Subcutaneous abdominal adipose tissue (tissue), 5 donors: ENCODE data around the gene TBC1D22A.

Experiments used
- H3K27ac ChIP-seq: one replicate; pipeline ENCODE4 v1.7.0; 2013; ENCODE audit warnings: low read depth, mild to moderate bottlenecking, inconsistent platforms, low read length, moderate library complexity
- H3K27me3 ChIP-seq, 5 donors: one replicate each; pipeline ENCODE4 v1.7.0; 2013; ENCODE audit warnings: low read length in 5 of 5, inconsistent platforms in 1 of 5; ENCODE audit not compliant: control insufficient read depth in 5 of 5, insufficient read depth in 4 of 5
- H3K36me3 ChIP-seq, 5 donors: one replicate each; pipeline ENCODE4 v1.7.0; 2013; ENCODE audit warnings: low read length in 5 of 5; ENCODE audit not compliant: control insufficient read depth in 5 of 5, insufficient read depth in 5 of 5
- H3K4me1 ChIP-seq, 5 donors: one replicate each; pipeline ENCODE4 v1.7.0; 2013; ENCODE audit warnings: low read length in 5 of 5, mild to moderate bottlenecking in 3 of 5, moderate library complexity in 1 of 5; ENCODE audit not compliant: control insufficient read depth in 5 of 5, insufficient read depth in 5 of 5
- H3K4me3 ChIP-seq, 5 donors: one replicate each; pipeline ENCODE4 v1.7.0; 2013; ENCODE audit warnings: low read length in 5 of 5, low read depth in 1 of 5
- H3K9ac ChIP-seq, 5 donors: one replicate each; pipeline ENCODE4 v1.7.0; 2013; ENCODE audit warnings: low read length in 5 of 5, mild to moderate bottlenecking in 4 of 5, moderate library complexity in 3 of 5
- H3K9me3 ChIP-seq, 5 donors: one replicate each; pipeline ENCODE4 v1.7.0; 2013; ENCODE audit warnings: low read length in 5 of 5; ENCODE audit not compliant: control insufficient read depth in 5 of 5
- donor health status: healthy.
- donor health status: healthy.
- donor health status: healthy.
- donor health status: healthy.
- donor health status: healthy.

TBC1D22A gene, protein sequence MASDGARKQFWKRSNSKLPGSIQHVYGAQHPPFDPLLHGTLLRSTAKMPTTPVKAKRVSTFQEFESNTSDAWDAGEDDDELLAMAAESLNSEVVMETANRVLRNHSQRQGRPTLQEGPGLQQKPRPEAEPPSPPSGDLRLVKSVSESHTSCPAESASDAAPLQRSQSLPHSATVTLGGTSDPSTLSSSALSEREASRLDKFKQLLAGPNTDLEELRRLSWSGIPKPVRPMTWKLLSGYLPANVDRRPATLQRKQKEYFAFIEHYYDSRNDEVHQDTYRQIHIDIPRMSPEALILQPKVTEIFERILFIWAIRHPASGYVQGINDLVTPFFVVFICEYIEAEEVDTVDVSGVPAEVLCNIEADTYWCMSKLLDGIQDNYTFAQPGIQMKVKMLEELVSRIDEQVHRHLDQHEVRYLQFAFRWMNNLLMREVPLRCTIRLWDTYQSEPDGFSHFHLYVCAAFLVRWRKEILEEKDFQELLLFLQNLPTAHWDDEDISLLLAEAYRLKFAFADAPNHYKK

GRCh38 chr22:46762238-46763050 is at the start of gene TBC1D22A:
Gene TBC1D22A, plus strand, starts transcription at chr22:46762650. Its CDS starts 137 bp downstream, at chr22:46762787.
- H3K4me3 ChIP-seq: peak within 1 kb of the TSS; percentile 91 to 94 (median 93)
- peak within 1 kb of the TSS; percentile 87 to 97 (median 95) for H3K9ac ChIP-seq
- peak within 1 kb of the TSS; percentile 99 for H3K27ac ChIP-seq
- H3K36me3 ChIP-seq: peaks cover 0 to 10% (median 0%) of the 10 kb centered on the region in 5 donors
- peaks cover 0 to 62% (median 36%) of the 10 kb centered on the region in 5 donors for H3K4me1 ChIP-seq
- H3K27me3 ChIP-seq: no peaks in the 10 kb centered on the region
- H3K9me3 ChIP-seq: no peaks in the 10 kb centered on the region

GRCh38 chr22:46714550-46714949 is 47.9 kb upstream of the TBC1D22A start:
- no peaks in the 10 kb centered on the region for H3K27me3 ChIP-seq
- peaks cover 5 to 61% (median 50%) of the 10 kb centered on the region in 5 donors for H3K36me3 ChIP-seq
- no peak overlapping the region for H3K27ac ChIP-seq
- H3K4me3 ChIP-seq: no peak overlapping the region
- H3K9ac ChIP-seq: no peak overlapping the region
- H3K4me1 ChIP-seq: peaks cover 0 to 10% (median 7%) of the 10 kb centered on the region in 5 donors
- H3K9me3 ChIP-seq: no peaks in the 10 kb centered on the region

GRCh38 chr22:46719921-46720320 is 42.5 kb upstream of the TBC1D22A start:
- no peaks in the 10 kb centered on the region for H3K4me1 ChIP-seq
- H3K9ac ChIP-seq: no peak overlapping the region
- no peak overlapping the region for H3K4me3 ChIP-seq
- no peak overlapping the region for H3K27ac ChIP-seq
- no peaks in the 10 kb centered on the region for H3K9me3 ChIP-seq
- H3K36me3 ChIP-seq: peaks cover 0 to 47% (median 45%) of the 10 kb centered on the region in 5 donors
- H3K27me3 ChIP-seq: no peaks in the 10 kb centered on the region

DNA sequence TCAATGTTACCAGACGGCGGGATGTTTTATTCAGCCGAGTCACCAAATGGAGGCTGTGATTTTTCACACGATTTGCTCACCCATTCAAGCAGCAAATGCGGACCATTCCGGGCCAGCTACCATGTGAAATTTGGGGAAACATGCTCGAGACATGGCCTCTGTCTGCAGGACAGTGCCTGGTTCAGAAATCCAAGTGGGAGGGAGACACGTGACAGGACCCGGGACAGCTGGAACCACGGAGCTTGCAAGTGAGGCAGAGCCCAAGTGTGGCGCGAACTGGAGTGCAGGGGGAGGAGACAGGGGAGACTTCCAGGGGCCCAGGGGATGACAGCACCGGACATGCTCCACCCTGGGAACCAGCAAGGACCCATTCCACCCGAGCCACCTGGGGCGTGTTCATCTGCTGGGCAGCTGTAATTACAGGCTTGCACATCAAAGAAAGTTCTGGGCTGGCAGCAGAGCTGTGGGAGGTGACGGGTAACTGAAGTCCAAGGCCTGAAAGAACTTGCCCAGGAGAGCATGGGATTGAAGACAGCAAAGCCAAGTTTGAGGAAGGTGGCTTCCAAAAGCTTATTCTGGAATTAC is 40.9 kb upstream of the TBC1D22A start:
- Histone ChIP-seq H3K27ac (no peak overlapping the region), H3K36me3 (peaks cover 0 to 50% (median 44%) of the 10 kb centered on the region in 5 donors), H3K27me3 (no peaks in the 10 kb centered on the region)

GRCh38 chr22:46723882-46724281 is 38.6 kb upstream of the TBC1D22A start:
- Histone ChIP-seq H3K36me3 (peaks cover 0 to 35% (median 26%) of the 10 kb centered on the region in 5 donors), H3K4me1 (peaks cover 5 to 20% (median 12%) of the 10 kb centered on the region in 5 donors), H3K4me3 (no peak overlapping the region), H3K27me3 (no peaks in the 10 kb centered on the region), H3K27ac (no peak overlapping the region), H3K9me3 (no peaks in the 10 kb centered on the region), H3K9ac (no peak overlapping the region)

More for the DNA sequence above, 40.9 kb upstream of the TBC1D22A start:
- no peak overlapping the region for H3K9ac ChIP-seq
- H3K4me3 ChIP-seq: no peak overlapping the region
- peaks cover 5 to 12% (median 8%) of the 10 kb centered on the region in 5 donors for H3K4me1 ChIP-seq
- H3K9me3 ChIP-seq: no peaks in the 10 kb centered on the region

DNA sequence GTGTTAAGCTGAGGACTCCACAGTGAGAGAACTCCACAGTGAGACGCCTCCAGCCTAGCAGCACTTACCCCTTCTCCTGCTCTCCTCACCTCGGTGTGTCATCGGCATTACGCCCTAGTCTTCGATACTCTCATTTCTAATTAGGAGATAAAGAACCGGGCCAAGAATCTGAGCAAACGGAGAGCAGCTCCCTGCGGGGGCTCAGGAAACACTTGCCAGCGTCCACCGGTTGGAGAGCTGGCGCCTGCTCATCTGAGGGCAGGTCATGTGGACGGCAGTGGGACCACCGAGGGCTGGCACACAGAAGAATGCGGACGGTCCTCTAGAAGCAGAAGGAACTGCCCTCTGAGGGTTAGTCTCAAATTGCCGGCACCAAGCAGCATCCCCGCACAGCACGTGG is 37.4 kb upstream of the TBC1D22A start:
- peaks cover 5 to 23% (median 12%) of the 10 kb centered on the region in 5 donors for H3K4me1 ChIP-seq
- no peaks in the 10 kb centered on the region for H3K27me3 ChIP-seq
- H3K27ac ChIP-seq: no peak overlapping the region

GRCh38 chr22:46726066-46726985 is 36.1 kb upstream of the TBC1D22A start:
- Histone ChIP-seq H3K27me3 (no peaks in the 10 kb centered on the region), H3K4me1 (peaks cover 5 to 35% (median 21%) of the 10 kb centered on the region in 5 donors), H3K36me3 (peaks cover 0 to 20% (median 14%) of the 10 kb centered on the region in 5 donors), H3K4me3 (no peak overlapping the region), H3K9me3 (no peaks in the 10 kb centered on the region), H3K9ac (peak overlapping the region in 1 of 5 donors; percentile 45), H3K27ac (no peak overlapping the region)

More for the DNA sequence above, 37.4 kb upstream of the TBC1D22A start:
- Histone ChIP-seq H3K36me3 (peaks cover 0 to 23% (median 14%) of the 10 kb centered on the region in 5 donors), H3K9ac (no peak overlapping the region), H3K9me3 (no peaks in the 10 kb centered on the region), H3K4me3 (no peak overlapping the region)

- no peak overlapping the region for H3K4me3 ChIP-seq
- H3K4me1 ChIP-seq: peaks cover 5 to 39% (median 26%) of the 10 kb centered on the region in 5 donors
- H3K36me3 ChIP-seq: peaks cover 0 to 21% (median 16%) of the 10 kb centered on the region in 5 donors
- H3K9ac ChIP-seq: no peak overlapping the region
- H3K27me3 ChIP-seq: no peaks in the 10 kb centered on the region
- no peak overlapping the region for H3K27ac ChIP-seq
- H3K9me3 ChIP-seq: no peaks in the 10 kb centered on the region
These were observed 35.5 kb upstream of the TBC1D22A start for GRCh38 chr22:46726986-46727317.

DNA sequence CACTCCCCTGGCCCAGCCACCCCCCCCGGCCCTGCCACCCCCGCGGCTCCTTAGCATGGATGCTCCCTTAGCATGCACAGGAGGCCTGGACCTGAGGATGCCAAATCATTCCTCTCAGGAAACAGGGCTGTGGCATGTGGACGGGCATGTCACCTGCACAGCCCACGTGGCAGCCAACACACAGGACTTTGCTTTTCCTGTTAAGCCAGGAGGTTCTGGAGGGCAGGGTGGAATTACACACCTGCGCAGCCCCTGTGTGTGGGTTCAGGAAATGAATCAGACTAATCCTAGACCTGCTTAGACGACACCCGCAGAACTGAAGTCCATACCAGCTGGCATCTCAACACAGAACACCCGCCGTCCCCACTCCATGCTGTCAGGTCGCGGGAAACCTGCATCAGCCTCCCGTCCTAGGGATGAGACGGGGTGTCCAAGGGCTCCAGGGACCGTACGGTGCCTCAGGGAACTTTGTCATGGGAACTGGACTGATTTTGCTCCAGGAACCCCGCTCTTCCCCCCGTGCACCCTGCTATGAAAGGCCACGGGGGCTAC is 34.6 kb upstream of the TBC1D22A start:
- peaks cover 5 to 39% (median 26%) of the 10 kb centered on the region in 5 donors for H3K4me1 ChIP-seq
- H3K36me3 ChIP-seq: peaks cover 0 to 19% (median 13%) of the 10 kb centered on the region in 5 donors
- H3K9ac ChIP-seq: no peak overlapping the region
- no peaks in the 10 kb centered on the region for H3K27me3 ChIP-seq
- H3K9me3 ChIP-seq: no peaks in the 10 kb centered on the region
- no peak overlapping the region for H3K4me3 ChIP-seq
- H3K27ac ChIP-seq: no peak overlapping the region
